Measurements from ENCODE around the gene HEPN1.

DNA sequence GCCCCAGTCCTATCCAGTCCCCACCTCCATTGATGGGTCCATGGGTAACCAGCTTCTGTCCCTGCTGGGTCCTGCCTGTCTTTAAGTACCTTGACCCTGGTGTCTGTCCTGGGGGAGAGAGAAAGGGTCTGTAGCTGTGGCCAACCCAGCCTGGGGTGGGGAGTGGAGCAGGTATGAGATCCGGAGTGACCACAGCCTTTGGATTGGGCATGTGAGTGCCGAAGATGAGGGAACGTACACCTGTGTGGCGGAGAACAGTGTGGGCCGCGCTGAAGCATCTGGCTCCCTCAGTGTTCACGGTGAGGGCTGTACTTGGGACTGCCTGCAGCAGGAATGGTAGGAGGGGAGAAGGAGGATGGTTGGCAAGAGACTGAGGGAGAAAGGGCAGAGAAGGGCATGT, 48.6 kb upstream of the HEPN1 start:
- TF ChIP-seq, protein P1, sequence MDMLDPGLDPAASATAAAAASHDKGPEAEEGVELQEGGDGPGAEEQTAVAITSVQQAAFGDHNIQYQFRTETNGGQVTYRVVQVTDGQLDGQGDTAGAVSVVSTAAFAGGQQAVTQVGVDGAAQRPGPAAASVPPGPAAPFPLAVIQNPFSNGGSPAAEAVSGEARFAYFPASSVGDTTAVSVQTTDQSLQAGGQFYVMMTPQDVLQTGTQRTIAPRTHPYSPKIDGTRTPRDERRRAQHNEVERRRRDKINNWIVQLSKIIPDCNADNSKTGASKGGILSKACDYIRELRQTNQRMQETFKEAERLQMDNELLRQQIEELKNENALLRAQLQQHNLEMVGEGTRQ (CRISPR knock-in tag; IDR thresholded peaks at IDR 0.05) = no peak
- TF ChIP-seq ATF2 (CRISPR knock-in tag; IDR thresholded peaks at IDR 0.05; ENCODE audit: borderline replicate concordance, low read depth) (no peak), MLX (CRISPR knock-in tag; IDR thresholded peaks at IDR 0.05) (no peak), NFATC4 (CRISPR knock-in tag; IDR thresholded peaks at IDR 0.05) (no peak), CTCF (IDR thresholded peaks at IDR 0.05) (no peak), SP1 (CRISPR knock-in tag; conservative IDR thresholded peaks at IDR 0.05) (no peak), FOXK1 (CRISPR knock-in tag; IDR thresholded peaks at IDR 0.05) (no peak), RELA (CRISPR knock-in tag; IDR thresholded peaks at IDR 0.05; ENCODE audit: borderline replicate concordance) (no peak), NFE2L1 (CRISPR knock-in tag; IDR thresholded peaks at IDR 0.05) (no peak), MAX (CRISPR knock-in tag; IDR thresholded peaks at IDR 0.05) (no peak), RORB (CRISPR knock-in tag; IDR thresholded peaks at IDR 0.05) (no peak), ELF4 (CRISPR knock-in tag; IDR thresholded peaks at IDR 0.05; ENCODE audit: low read depth) (no peak)
- TF ChIP-seq, protein P2, sequence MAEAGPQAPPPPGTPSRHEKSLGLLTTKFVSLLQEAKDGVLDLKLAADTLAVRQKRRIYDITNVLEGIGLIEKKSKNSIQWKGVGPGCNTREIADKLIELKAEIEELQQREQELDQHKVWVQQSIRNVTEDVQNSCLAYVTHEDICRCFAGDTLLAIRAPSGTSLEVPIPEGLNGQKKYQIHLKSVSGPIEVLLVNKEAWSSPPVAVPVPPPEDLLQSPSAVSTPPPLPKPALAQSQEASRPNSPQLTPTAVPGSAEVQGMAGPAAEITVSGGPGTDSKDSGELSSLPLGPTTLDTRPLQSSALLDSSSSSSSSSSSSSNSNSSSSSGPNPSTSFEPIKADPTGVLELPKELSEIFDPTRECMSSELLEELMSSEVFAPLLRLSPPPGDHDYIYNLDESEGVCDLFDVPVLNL (CRISPR knock-in tag; IDR thresholded peaks at IDR 0.05; ENCODE audit: borderline replicate concordance, low read depth) = no peak
- TF ChIP-seq, protein P3, sequence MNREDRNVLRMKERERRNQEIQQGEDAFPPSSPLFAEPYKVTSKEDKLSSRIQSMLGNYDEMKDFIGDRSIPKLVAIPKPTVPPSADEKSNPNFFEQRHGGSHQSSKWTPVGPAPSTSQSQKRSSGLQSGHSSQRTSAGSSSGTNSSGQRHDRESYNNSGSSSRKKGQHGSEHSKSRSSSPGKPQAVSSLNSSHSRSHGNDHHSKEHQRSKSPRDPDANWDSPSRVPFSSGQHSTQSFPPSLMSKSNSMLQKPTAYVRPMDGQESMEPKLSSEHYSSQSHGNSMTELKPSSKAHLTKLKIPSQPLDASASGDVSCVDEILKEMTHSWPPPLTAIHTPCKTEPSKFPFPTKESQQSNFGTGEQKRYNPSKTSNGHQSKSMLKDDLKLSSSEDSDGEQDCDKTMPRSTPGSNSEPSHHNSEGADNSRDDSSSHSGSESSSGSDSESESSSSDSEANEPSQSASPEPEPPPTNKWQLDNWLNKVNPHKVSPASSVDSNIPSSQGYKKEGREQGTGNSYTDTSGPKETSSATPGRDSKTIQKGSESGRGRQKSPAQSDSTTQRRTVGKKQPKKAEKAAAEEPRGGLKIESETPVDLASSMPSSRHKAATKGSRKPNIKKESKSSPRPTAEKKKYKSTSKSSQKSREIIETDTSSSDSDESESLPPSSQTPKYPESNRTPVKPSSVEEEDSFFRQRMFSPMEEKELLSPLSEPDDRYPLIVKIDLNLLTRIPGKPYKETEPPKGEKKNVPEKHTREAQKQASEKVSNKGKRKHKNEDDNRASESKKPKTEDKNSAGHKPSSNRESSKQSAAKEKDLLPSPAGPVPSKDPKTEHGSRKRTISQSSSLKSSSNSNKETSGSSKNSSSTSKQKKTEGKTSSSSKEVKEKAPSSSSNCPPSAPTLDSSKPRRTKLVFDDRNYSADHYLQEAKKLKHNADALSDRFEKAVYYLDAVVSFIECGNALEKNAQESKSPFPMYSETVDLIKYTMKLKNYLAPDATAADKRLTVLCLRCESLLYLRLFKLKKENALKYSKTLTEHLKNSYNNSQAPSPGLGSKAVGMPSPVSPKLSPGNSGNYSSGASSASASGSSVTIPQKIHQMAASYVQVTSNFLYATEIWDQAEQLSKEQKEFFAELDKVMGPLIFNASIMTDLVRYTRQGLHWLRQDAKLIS (CRISPR knock-in tag; IDR thresholded peaks at IDR 0.05; ENCODE audit: borderline replicate concordance) = no peak
